T-helper 1 cell treated with Interleukin-12 subunit alpha and Interleukin-12 subunit beta and Interleukin-4 antibody, amounts not matched to agents 30 μg/mL and 1 μg/mL, for 36 hours (primary cell): ENCODE data around the gene ANTXR1.

ENCODE experiments used
- H3K27ac Mint-ChIP-seq: one replicate; pipeline ENCODE4 v1.8.0; 2021; ENCODE audit warnings: mild to moderate bottlenecking, mixed read lengths
- H3K27me3 Mint-ChIP-seq: one replicate; pipeline ENCODE4 v1.8.0; 2021; ENCODE audit warnings: low read depth, mixed read lengths
- H3K36me3 Mint-ChIP-seq: one replicate; pipeline ENCODE4 v1.8.0; 2021; ENCODE audit warnings: low read depth, mixed read lengths
- H3K4me1 Mint-ChIP-seq: one replicate; pipeline ENCODE4 v1.8.0; 2021; ENCODE audit warnings: low read depth, mixed read lengths
- H3K4me3 Mint-ChIP-seq: one replicate; pipeline ENCODE4 v1.8.0; 2021; ENCODE audit warnings: mild to moderate bottlenecking, moderate library complexity, mixed read lengths
- H3K9me3 Mint-ChIP-seq: one replicate; pipeline ENCODE4 v1.8.0; 2021; ENCODE audit warnings: mixed read lengths

Gene ANTXR1

DNA sequence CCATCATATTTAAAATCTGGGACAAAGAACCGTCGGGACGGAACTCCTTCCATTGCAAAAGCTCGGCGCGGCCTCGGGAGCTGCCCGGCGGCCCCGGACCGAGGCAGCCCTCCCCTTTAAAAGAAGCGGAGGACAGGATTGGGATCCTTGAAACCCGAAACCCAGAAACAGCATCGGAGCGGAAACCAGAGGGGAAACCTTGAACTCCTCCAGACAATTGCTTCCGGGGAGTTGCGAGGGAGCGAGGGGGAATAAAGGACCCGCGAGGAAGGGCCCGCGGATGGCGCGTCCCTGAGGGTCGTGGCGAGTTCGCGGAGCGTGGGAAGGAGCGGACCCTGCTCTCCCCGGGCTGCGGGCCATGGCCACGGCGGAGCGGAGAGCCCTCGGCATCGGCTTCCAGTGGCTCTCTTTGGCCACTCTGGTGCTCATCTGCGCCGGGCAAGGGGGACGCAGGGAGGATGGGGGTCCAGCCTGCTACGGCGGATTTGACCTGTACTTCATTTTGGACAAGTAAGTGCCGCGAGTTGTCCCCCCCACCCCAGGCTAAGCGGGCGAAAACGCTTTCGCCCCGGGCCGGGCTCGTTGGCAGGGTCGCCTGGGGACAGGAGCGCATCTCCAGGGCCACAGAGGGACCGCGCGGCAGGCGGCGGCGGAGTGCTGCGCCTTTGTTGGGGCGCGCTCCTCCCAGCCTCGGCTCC lies at the start of gene ANTXR1:
ANTXR1 (plus strand) TSS at position 38 of the 698 bp plus-strand sequence; CDS start at position 359, 321 bp downstream.
- H3K4me3 Mint-ChIP-seq = peak within 1 kb of the TSS; percentile 70
- H3K27me3 Mint-ChIP-seq = peaks cover 86% of the 10 kb centered on the region

DNA sequence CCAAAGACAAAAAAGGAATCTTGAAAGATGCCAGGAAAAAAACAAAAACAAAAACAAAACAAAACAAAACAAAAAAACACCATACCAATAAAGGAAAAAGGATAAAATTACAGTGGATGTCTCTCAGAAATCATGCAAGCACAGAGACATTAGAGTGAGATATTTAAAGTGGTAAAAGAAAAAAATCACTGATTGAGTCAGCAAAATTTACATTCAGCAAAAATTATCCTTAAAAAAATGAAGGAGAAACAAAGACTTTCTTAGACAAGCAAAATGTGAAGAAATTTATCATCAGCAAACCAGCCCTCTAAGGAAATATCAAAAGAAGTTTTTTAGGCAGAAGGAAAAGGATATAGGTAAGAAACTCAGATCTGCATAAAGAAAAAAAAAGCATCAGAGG lies 48.7 kb upstream of the ANTXR1 start:
- no peak overlapping the region for H3K4me3 Mint-ChIP-seq
- no peaks in the 10 kb centered on the region for H3K36me3 Mint-ChIP-seq
- no peaks in the 10 kb centered on the region for H3K4me1 Mint-ChIP-seq
- H3K9me3 Mint-ChIP-seq = no peaks in the 10 kb centered on the region
- peaks cover 28% of the 10 kb centered on the region for H3K27me3 Mint-ChIP-seq
- no peak overlapping the region for H3K27ac Mint-ChIP-seq

More for the DNA sequence above, at the start of gene ANTXR1:
- Mint-ChIP-seq H3K9me3 (no peaks in the 10 kb centered on the region), H3K4me1 (peaks cover 12% of the 10 kb centered on the region), H3K27ac (peak within 1 kb of the TSS; percentile 22), H3K36me3 (no peaks in the 10 kb centered on the region)

DNA sequence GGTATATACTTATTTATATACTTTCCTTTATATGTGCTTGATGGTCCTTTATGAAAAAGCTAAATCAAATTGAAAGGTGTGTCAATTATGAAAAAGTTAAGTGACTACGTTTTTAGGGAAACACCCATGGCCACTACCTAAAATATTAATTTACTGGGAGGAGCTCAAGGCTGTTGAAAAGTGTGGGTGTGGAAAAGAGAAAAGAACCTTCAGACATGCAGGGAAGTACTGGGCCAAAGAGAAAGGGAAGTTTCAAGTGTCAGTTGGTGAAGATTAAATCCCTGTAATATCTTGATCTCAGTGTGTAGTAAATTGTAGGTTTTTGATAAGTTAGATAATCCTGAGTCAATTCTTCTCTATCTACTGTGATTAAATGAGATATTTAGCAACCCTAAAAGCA lies 44.8 kb upstream of the ANTXR1 start:
- Mint-ChIP-seq H3K27ac (no peak overlapping the region), H3K27me3 (peaks cover 35% of the 10 kb centered on the region), H3K4me1 (no peaks in the 10 kb centered on the region), H3K9me3 (no peaks in the 10 kb centered on the region), H3K4me3 (no peak overlapping the region), H3K36me3 (no peaks in the 10 kb centered on the region)

DNA sequence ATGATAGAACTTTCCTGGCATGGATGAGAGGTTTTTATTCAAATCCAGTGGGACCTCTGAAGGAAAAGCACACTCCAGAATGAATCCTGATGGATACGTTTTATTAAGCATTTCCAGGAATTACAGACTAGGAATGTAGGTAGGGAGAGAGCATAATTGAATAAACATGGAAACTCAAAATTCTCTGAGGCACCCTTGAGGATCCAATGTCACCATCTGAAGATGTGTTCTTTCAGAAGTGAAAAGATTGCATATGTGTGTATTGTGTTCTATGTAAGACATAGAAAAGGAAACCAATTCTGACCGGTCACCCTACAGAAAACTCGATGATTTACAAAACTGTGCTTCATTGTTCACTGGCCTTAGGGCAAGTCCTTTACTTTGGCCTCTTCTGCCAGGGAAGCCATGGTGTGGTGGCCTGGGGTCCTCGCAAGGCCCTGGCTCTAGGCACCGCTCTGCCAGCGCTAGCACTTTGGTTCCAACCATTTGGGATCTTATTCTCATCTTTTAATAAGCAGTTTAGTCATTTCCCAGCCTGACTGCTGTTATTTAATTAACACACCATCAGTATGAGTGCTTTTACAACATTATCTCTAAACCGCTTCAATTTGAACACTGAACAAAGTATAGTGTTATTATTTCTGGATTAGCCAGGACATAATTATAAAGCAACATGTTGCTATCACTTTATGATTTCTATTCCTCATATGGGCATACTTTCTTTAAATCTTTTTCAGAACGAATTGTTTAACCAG lies 43.1 kb upstream of the ANTXR1 start:
- Mint-ChIP-seq H3K4me3 (no peak overlapping the region), H3K27ac (no peak overlapping the region), H3K4me1 (no peaks in the 10 kb centered on the region), H3K9me3 (no peaks in the 10 kb centered on the region), H3K27me3 (peaks cover 30% of the 10 kb centered on the region), H3K36me3 (no peaks in the 10 kb centered on the region)

DNA sequence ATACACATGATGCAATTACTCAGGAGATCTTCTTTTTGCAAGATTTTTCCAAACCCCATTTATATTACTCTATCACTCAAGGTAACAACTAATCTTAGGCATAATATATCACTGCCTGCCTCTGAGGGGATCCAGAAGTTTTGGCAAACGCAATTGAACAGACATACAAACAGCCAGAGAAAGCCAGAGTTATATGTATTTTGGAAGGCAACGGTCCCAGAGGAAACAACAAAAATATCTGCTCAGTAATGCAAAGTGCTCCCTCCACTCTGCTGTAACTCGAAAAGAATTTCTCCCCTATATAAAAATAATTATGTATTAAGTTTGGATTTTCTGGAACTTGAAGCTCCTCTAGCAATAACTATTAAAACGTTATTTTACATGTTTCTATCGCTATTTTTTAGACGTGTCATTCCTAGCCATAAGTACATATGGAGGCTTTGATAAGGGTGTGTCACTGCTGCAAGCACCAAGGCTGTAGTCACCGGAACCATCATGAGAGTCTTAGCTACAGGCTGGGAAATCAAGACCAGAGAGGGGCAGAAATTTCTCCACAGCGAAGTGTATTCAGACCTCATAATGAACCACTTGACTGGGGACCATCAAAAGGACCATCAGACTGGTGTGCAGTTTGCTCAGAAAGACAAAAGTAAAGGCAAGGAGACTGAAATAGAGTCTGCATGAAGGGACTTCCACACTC lies 42.3 kb upstream of the ANTXR1 start:
- Mint-ChIP-seq H3K27me3 (peaks cover 36% of the 10 kb centered on the region), H3K4me1 (no peaks in the 10 kb centered on the region), H3K4me3 (no peak overlapping the region), H3K9me3 (no peaks in the 10 kb centered on the region), H3K27ac (no peak overlapping the region), H3K36me3 (no peaks in the 10 kb centered on the region)

DNA sequence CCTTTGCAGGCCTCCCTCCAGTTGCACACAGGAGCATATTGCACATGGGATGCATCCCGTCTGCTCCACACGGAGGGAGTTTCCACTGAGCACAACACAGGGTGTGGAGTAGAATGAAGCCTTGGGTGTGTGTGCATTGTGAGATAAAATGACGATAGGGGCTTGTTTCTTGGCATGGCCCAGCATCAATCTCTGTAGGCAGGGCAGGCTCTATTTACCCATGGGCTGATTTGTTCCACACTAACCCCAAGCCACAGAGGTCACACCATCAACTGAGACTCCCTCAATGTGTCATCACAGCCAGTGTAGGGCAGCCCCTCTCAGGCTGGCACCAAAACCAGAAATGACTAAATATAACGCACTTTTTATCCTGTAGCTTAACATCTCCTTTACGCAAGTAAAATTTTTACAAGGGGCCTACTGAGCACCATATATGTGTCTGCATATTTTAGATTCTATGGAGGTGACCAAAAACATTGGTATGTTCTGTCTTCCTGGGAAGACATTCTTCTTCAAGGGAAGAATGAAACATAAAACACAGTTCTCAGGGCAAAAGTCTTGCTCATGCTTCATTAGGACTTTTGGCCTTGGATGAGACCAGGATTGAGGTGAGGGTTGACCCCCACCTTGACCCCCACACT lies 41.3 kb upstream of the ANTXR1 start:
- no peaks in the 10 kb centered on the region for H3K4me1 Mint-ChIP-seq
- no peaks in the 10 kb centered on the region for H3K36me3 Mint-ChIP-seq
- H3K4me3 Mint-ChIP-seq = no peak overlapping the region
- peaks cover 32% of the 10 kb centered on the region for H3K27me3 Mint-ChIP-seq
- no peak overlapping the region for H3K27ac Mint-ChIP-seq
- no peaks in the 10 kb centered on the region for H3K9me3 Mint-ChIP-seq

DNA sequence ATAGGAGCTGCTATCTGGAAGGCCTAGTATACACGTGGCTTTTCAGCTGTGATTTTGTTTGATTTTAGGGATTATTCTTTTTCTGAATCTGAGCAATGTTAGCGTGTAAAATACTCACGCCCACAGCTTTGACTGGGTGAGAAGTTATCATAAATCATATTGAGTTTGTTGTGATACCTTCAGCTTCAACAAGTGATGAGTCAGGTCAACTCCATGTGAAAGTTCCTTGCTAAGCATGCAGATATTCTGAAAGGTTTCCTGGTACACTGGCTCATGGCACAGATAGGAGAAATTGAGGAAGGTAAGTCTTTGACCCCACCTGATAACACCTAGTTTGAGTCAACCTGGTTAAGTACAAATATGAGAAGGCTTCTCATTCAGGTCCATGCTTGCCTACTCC lies 38.7 kb upstream of the ANTXR1 start, which contains the start of gene GKN1:
GKN1 (plus strand) TSS at position 386 of the 400 bp plus-strand sequence. CDS start 42 bp downstream, outside the sequence.
- H3K27ac Mint-ChIP-seq = no peak within 1 kb of the TSS
- H3K4me3 Mint-ChIP-seq = no peak within 1 kb of the TSS
- peaks cover 42% of the 10 kb centered on the region for H3K27me3 Mint-ChIP-seq
- no peaks in the 10 kb centered on the region for H3K9me3 Mint-ChIP-seq
- H3K36me3 Mint-ChIP-seq = no peaks in the 10 kb centered on the region
- H3K4me1 Mint-ChIP-seq = no peaks in the 10 kb centered on the region

DNA sequence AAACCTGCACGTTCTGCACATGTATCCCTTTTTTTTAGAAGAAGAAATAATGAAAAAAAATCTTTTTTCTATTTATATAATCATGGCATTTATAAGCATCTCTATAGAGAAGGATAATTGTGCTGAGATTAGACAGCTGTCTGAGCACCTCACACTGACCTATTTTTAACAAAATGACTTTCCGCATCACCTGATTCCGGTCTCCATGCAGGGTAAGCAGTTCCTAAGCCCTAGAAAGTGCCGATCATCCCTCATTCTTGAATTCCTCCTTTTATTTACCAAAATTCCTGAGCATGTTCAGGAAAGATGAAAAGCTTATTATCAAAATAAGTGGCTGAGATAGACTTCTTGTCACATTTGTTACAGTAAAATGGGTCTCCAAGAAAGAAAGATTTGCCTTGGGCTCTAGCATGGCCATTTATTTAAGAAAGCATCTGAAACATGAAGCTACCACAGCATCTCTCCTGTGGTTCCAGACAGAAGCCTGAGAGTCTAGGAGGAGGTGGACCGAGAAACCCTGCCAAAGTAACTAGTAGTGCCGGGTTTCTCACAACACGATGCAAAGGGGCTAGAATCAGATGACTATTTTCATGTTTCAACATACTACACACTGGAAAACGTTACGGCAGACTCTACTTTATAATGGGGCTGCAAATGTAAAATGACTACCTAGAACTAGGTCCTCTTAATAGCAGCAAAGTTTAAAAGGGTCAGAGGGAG lies 37.9 kb upstream of the ANTXR1 start:
- no peak overlapping the region for H3K4me3 Mint-ChIP-seq
- H3K4me1 Mint-ChIP-seq = no peaks in the 10 kb centered on the region
- H3K9me3 Mint-ChIP-seq = no peaks in the 10 kb centered on the region
- no peak overlapping the region for H3K27ac Mint-ChIP-seq
- no peaks in the 10 kb centered on the region for H3K36me3 Mint-ChIP-seq
- H3K27me3 Mint-ChIP-seq = peaks cover 48% of the 10 kb centered on the region

DNA sequence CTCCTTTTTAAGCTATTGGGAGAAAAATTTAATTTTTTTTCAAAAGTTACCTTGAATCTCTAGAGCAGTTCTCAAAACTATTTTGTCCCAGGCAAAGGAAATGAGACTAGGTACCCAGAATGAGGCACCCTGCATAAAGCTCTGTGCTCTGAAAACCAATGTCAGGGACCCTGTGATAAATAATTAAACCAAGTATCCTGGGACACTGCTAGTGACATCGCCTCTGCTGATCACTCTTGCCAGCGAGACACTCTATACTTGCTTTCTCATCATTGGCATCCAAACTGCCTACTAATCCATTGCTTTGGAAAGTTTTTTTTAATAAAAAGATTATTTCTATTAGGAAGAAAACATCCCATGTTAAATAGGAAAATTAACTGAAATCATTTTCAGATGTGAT lies 37.1 kb upstream of the ANTXR1 start:
- no peaks in the 10 kb centered on the region for H3K36me3 Mint-ChIP-seq

DNA sequence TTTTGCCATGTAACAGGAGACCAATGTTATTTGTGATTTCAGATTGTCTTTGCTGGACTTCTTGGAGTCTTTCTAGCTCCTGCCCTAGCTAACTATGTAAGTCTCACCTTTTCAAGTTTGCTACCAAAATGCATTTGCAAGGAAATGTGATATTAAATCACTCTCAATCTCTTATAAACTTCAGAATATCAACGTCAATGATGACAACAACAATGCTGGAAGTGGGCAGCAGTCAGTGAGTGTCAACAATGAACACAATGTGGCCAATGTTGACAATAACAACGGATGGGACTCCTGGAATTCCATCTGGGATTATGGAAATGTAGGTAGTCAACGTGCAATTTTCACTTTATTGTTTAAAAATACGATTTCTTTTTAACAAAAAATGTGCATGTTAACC lies 35.5 kb upstream of the ANTXR1 start:
- no peak overlapping the region for H3K27ac Mint-ChIP-seq
- peaks cover 60% of the 10 kb centered on the region for H3K27me3 Mint-ChIP-seq

More for the DNA sequence above, 37.1 kb upstream of the ANTXR1 start:
- no peak overlapping the region for H3K27ac Mint-ChIP-seq
- H3K9me3 Mint-ChIP-seq = no peaks in the 10 kb centered on the region
- H3K27me3 Mint-ChIP-seq = peaks cover 52% of the 10 kb centered on the region
- no peak overlapping the region for H3K4me3 Mint-ChIP-seq
- no peaks in the 10 kb centered on the region for H3K4me1 Mint-ChIP-seq

DNA sequence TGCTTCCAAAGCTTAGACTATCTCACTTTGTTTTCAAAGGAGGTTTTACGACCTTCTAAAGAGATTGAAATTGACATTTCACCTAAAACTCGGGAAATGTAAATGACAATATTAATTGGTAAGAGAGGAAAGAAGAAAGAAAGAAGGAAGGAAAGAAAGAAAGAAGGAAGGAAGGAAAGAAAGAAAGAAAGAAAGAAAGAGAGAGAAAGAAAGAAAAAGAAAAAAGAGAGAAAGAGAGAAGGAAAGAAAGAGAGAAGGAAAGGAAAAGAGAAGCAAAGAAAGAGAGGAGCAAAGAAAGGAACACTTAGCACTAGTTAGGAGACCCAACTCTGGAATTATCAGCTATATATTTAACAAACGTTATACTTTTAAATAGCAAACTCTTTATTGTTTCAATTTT lies 34.9 kb upstream of the ANTXR1 start:
- Mint-ChIP-seq H3K36me3 (no peaks in the 10 kb centered on the region), H3K27ac (no peak overlapping the region), H3K27me3 (peaks cover 54% of the 10 kb centered on the region), H3K4me3 (no peak overlapping the region), H3K9me3 (no peaks in the 10 kb centered on the region), H3K4me1 (no peaks in the 10 kb centered on the region)

More for the DNA sequence above, 35.5 kb upstream of the ANTXR1 start:
- Mint-ChIP-seq H3K36me3 (no peaks in the 10 kb centered on the region), H3K4me1 (no peaks in the 10 kb centered on the region), H3K4me3 (no peak overlapping the region), H3K9me3 (no peaks in the 10 kb centered on the region)

DNA sequence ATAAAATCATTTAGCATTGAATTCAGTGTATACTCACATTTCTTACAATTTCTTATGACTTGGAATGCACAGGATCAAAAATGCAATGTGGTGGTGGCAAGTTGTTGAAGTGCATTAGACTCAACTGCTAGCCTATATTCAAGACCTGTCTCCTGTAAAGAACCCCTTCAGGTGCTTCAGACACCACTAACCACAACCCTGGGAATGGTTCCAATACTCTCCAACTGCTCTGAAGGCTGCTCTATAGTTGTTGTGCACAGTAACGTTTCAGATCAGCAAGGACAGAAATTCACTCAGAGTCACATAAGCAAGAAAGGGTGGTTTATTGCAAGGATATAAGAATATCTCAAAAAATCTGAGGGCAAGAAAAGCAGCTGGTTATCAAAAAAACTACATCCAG lies 32.0 kb upstream of the ANTXR1 start:
- Mint-ChIP-seq H3K27me3 (peaks cover 49% of the 10 kb centered on the region), H3K4me3 (no peak overlapping the region), H3K27ac (no peak overlapping the region), H3K36me3 (no peaks in the 10 kb centered on the region), H3K4me1 (no peaks in the 10 kb centered on the region), H3K9me3 (no peaks in the 10 kb centered on the region)

DNA sequence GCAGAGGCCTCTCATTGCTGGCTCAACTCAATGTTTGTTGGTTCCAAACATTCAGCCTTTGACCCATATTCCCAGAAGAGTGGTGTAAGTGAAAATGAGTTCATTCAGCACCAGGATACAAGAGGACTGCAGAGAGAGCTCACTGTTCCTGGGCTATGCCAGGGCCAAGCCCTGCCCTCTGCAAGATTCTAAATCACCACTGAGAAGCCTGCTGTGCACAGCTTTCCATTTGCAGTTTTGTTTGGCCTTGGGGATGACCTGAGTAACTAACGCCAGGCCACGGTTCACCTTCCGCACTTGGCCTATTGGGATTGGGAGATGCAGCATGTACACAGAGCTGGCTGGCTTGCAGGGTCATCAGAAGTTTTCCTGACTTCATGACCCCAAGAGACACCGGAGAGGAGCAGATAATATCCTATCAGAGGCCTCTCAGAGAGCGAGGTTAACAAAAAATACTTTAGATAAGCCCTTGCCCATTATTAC lies 25.9 kb upstream of the ANTXR1 start:
- Mint-ChIP-seq H3K4me1 (no peaks in the 10 kb centered on the region), H3K9me3 (no peaks in the 10 kb centered on the region), H3K27me3 (peaks cover 29% of the 10 kb centered on the region), H3K4me3 (no peak overlapping the region), H3K27ac (no peak overlapping the region), H3K36me3 (no peaks in the 10 kb centered on the region)

DNA sequence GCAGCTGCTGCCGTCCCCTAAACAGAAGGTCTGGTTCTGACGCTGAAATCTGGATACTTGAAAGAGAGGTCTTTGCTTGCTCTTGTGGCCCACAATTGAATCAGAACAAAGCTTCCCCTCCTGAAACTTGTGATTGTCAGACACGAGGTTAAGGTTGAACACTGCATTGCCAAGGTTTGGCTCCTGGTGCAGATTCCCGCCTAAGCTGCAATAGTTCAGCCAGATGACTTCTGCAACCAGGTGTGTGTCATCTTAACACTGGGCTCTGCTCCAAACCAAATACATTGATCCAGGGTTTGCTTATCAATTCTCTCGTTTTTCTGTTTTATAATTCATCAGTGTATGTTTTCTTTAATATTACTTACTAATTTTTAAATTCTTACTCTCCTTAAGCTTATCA lies 23.9 kb upstream of the ANTXR1 start:
- no peak overlapping the region for H3K4me3 Mint-ChIP-seq
- no peaks in the 10 kb centered on the region for H3K9me3 Mint-ChIP-seq
- H3K27ac Mint-ChIP-seq = no peak overlapping the region
- H3K36me3 Mint-ChIP-seq = no peaks in the 10 kb centered on the region
- peaks cover 39% of the 10 kb centered on the region for H3K27me3 Mint-ChIP-seq
- H3K4me1 Mint-ChIP-seq = no peaks in the 10 kb centered on the region
